IPS DF 6.9 (cell line): Measurements from ENCODE around the gene ZBED4.

Source experiments
- DNase-seq: peaks from one replicate; pipeline ENCODE4 v3.0.0-alpha.2; 2013; ENCODE audit warnings: low read depth, low spot score
- H3K27ac ChIP-seq: one replicate; pipeline ENCODE4 v1.5.1; 2013; ENCODE audit warnings: low read length, control low read depth
- H3K27me3 ChIP-seq: 2 replicates; pipeline ENCODE4 v1.6.1; 2013; ENCODE audit warnings: mild to moderate bottlenecking, low read length; ENCODE audit not compliant: control insufficient read depth, insufficient read depth
- H3K36me3 ChIP-seq: 2 replicates; pipeline ENCODE4 v1.6.1; 2013; ENCODE audit warnings: low read length; ENCODE audit not compliant: control insufficient read depth, insufficient read depth
- H3K4me1 ChIP-seq: 2 replicates; pipeline ENCODE4 v1.6.1; 2013; ENCODE audit warnings: low read length; ENCODE audit not compliant: control insufficient read depth, insufficient read depth
- H3K4me3 ChIP-seq: 2 replicates; pipeline ENCODE4 v1.5.1; 2013; ENCODE audit warnings: mild to moderate bottlenecking, low read length
- H3K9me3 ChIP-seq: 2 replicates; pipeline ENCODE4 v1.6.1; 2013; ENCODE audit warnings: low read length, inconsistent platforms; ENCODE audit not compliant: control insufficient read depth, insufficient read depth
- WGBS: extraction: QIAGEN DNeasy Blood & Tissue Kit; methylation state at CpG from one replicate; pipeline ENCODE4 v1.1.7; 2013; ENCODE audit warnings: mixed read lengths, missing lambda C conversion rate; ENCODE audit not compliant: insufficient read length, insufficient coverage; 5-methylcytosine and 5-hydroxymethylcytosine counted together

The ZBED4 gene

GRCh38 chr22:49913026-49913425 lies 59.4 kb downstream of the ZBED4 start:
- H3K27ac ChIP-seq = no peak overlapping the region
- H3K36me3 ChIP-seq = peaks cover 5% of the 10 kb centered on the region; the same call in 1 of the 2 replicates
- H3K27me3 ChIP-seq = no peaks in the 10 kb centered on the region
- no peak for DNase-seq
- WGBS = no CpG with 5 or more reads among the region's 14 CpGs
- H3K9me3 ChIP-seq = no peaks in the 10 kb centered on the region
- no peaks in the 10 kb centered on the region for H3K4me1 ChIP-seq
- no peak overlapping the region for H3K4me3 ChIP-seq

DNA sequence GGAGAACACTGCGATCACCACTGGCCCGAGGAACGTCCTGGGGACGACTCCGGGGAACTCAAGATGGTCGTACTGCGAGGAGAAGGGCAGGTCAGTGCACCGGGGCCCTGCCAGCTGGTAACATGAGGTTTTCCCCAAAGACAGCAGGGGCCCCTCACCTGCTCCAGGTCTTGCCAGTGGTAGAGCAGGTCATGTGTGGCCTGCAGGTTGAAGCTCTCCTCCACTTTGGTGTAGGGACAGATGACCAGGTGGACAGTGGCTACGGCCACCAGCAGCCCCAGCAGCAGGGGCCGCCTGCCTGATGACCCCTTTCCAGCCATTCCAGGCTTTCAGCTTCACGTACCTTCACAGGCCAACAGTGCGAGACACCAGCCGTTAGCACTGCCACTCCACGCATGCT lies 59.8 kb downstream of the ZBED4 start:
- peaks cover 5% of the 10 kb centered on the region; the same call in 1 of the 2 replicates for H3K36me3 ChIP-seq
- H3K27me3 ChIP-seq = no peaks in the 10 kb centered on the region
- H3K4me3 ChIP-seq = no peak overlapping the region
- no CpG with 5 or more reads among the region's 14 CpGs for WGBS
- no peaks in the 10 kb centered on the region for H3K4me1 ChIP-seq
- no peaks in the 10 kb centered on the region for H3K9me3 ChIP-seq
- no peak for DNase-seq
- no peak overlapping the region for H3K27ac ChIP-seq

- Histone ChIP-seq H3K4me3 (no peak overlapping the region), H3K27ac (no peak overlapping the region), H3K36me3 (peaks cover 5% of the 10 kb centered on the region; the same call in 1 of the 2 replicates), H3K9me3 (no peaks in the 10 kb centered on the region), H3K4me1 (no peaks in the 10 kb centered on the region), H3K27me3 (no peaks in the 10 kb centered on the region)
- no CpG with 5 or more reads among the region's 12 CpGs for WGBS
- DNase-seq = no peak
Measured at GRCh38 chr22:49914256-49914655, 60.6 kb downstream of the ZBED4 start.

GRCh38 chr22:49915610-49916009 lies 62.0 kb downstream of the ZBED4 start:
- Histone ChIP-seq H3K36me3 (0 out of 2 replicates have a peak, but pooled peaks cover 7% of the 10 kb centered on the region), H3K4me1 (no peaks in the 10 kb centered on the region), H3K27me3 (no peaks in the 10 kb centered on the region), H3K9me3 (no peaks in the 10 kb centered on the region), H3K4me3 (no peak overlapping the region), H3K27ac (no peak overlapping the region)
- no CpG with 5 or more reads among the region's 12 CpGs for WGBS
- no peak for DNase-seq

- Histone ChIP-seq H3K36me3 (peaks cover 7% of the 10 kb centered on the region; the same call in 1 of the 2 replicates), H3K9me3 (no peaks in the 10 kb centered on the region), H3K4me1 (no peaks in the 10 kb centered on the region), H3K27me3 (no peaks in the 10 kb centered on the region), H3K27ac (no peak overlapping the region), H3K4me3 (no peak overlapping the region)
- no CpG with 5 or more reads among the region's 11 CpGs for WGBS
- no peak for DNase-seq
Measured at GRCh38 chr22:49916831-49917230, 63.2 kb downstream of the ZBED4 start.

- Histone ChIP-seq H3K27ac (no peak within 1 kb of the TSS), H3K9me3 (no peaks in the 10 kb centered on the region), H3K36me3 (peaks cover 3% of the 10 kb centered on the region), H3K4me3 (peak within 1 kb of the TSS; percentile 58), H3K27me3 (no peaks in the 10 kb centered on the region), H3K4me1 (no peaks in the 10 kb centered on the region)
- DNase-seq = peak; percentile 80
- WGBS = no CpG with 5 or more reads among the region's 103 CpGs
Measured at GRCh38 chr22:49917974-49918910, 64.6 kb downstream of the ZBED4 start, which contains the start of the genes ALG12 and CRELD2. ALG12 (minus strand) TSS chr22:49918438; CDS start chr22:49913765, 4,673 bp downstream. CRELD2 (plus strand) TSS chr22:49918634; CDS start chr22:49918770, 136 bp downstream.

DNA sequence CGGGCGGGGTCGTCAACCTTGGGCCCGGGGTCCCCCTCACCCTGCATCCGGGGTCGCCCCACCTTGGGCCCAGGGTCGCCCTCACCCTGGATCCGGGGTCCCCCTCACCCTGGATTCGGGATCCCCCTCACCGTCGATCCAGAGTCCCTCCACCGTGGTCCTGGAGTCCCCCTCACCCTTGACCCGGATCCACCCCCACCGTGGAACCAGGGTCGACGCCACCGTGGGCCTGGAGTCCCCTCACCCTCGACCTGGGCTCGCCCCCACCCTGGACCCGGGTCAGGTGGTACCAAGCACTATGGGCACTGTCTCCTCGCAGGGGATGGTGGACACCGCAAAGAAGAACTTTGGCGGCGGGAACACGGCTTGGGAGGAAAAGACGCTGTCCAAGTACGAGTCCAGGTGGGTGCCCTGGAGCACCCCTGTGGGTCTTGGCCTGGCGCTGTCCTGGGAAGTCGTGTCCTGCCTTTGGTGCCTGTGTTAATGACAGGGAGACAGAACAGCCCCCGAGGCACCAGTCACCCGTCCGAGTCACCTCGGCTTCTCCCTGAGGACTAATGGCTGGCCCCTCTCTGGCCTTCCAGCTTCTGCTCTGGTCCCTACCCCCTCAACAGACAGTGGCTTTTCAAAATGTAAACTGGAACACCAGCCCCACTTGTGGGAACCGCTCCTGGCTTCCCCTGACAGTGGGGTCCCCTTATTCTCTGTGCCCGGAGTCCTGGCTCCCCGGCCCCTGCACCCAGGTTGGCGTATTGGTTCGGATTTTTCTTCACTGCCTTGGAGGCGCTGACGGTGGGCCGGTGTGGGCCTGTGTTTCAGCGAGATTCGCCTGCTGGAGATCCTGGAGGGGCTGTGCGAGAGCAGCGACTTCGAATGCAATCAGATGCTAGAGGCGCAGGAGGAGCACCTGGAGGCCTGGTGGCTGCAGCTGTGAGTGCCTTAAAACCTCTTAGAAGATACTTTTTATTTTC lies 65.6 kb downstream of the ZBED4 start:
- no peak overlapping the region for H3K27ac ChIP-seq
- no peaks in the 10 kb centered on the region for H3K27me3 ChIP-seq
- no CpG with 5 or more reads among the region's 47 CpGs for WGBS
- peak overlapping the region; percentile 58; the same call in 1 of the 2 replicates for H3K4me3 ChIP-seq
- peaks cover 2% of the 10 kb centered on the region for H3K36me3 ChIP-seq
- H3K9me3 ChIP-seq = no peaks in the 10 kb centered on the region
- no peak for DNase-seq
- no peaks in the 10 kb centered on the region for H3K4me1 ChIP-seq

GRCh38 chr22:49920859-49921258 lies 67.2 kb downstream of the ZBED4 start:
- no peaks in the 10 kb centered on the region for H3K4me1 ChIP-seq

DNA sequence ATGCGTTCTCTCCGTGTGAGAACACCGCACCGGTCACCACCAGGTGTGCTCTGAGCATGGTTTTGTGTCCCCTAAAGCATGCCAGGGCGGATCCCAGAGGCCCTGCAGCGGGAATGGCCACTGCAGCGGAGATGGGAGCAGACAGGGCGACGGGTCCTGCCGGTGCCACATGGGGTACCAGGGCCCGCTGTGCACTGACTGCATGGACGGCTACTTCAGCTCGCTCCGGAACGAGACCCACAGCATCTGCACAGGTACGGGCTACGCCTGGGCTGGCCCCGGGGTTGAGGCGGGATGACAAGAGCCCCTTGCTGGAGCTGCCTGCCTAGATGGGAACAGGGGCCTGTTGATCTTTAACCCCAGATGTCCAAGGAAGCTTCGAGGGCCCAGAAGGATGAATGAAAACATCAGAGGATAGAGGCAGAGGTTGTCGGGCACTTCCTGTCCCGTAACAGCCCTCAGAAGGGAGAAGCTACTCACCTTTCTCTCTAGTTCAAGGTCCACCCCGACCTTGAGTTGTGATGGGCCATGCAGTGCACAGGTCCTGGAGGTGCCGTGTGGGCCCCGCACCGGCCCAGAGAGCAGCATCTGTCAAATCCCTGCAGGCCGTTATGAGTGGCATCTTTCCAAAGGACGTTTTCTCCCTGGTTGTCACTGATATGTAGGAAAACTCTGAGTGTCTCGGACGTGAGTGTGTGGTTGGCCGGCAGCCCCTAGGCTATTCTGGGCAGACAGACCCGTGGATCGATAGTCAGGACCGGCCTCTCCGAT lies 68.0 kb downstream of the ZBED4 start:
- WGBS = no CpG with 5 or more reads among the region's 35 CpGs
- no peaks in the 10 kb centered on the region for H3K9me3 ChIP-seq
- H3K4me1 ChIP-seq = no peaks in the 10 kb centered on the region
- DNase-seq = no peak
- peaks cover 2% of the 10 kb centered on the region for H3K36me3 ChIP-seq
- no peak overlapping the region for H3K27ac ChIP-seq
- no peak overlapping the region for H3K4me3 ChIP-seq
- H3K27me3 ChIP-seq = no peaks in the 10 kb centered on the region

More at GRCh38 chr22:49920859-49921258, 67.2 kb downstream of the ZBED4 start:
- no peak for DNase-seq
- Histone ChIP-seq H3K27me3 (no peaks in the 10 kb centered on the region), H3K9me3 (no peaks in the 10 kb centered on the region), H3K27ac (no peak overlapping the region), H3K36me3 (peaks cover 2% of the 10 kb centered on the region), H3K4me3 (no peak overlapping the region)
- WGBS = no CpG with 5 or more reads among the region's 18 CpGs
